GM10266 (cell line): ENCODE results near the gene N4BP2L1.

Experiments
- DNase-seq: peaks from one replicate; pipeline ENCODE4 v3.0.0; 2012; ENCODE audit errors: extremely low spot score
- TF ChIP-seq, protein P1 (sequence below): IDR thresholded peaks from 2 replicates; pipeline ENCODE4 v1.5.1; 2012; ENCODE audit warnings: mild to moderate bottlenecking, low read depth; ENCODE audit not compliant: control insufficient read depth, insufficient read depth; ENCODE audit errors: missing control alignments

N4BP2L1 gene

DNA sequence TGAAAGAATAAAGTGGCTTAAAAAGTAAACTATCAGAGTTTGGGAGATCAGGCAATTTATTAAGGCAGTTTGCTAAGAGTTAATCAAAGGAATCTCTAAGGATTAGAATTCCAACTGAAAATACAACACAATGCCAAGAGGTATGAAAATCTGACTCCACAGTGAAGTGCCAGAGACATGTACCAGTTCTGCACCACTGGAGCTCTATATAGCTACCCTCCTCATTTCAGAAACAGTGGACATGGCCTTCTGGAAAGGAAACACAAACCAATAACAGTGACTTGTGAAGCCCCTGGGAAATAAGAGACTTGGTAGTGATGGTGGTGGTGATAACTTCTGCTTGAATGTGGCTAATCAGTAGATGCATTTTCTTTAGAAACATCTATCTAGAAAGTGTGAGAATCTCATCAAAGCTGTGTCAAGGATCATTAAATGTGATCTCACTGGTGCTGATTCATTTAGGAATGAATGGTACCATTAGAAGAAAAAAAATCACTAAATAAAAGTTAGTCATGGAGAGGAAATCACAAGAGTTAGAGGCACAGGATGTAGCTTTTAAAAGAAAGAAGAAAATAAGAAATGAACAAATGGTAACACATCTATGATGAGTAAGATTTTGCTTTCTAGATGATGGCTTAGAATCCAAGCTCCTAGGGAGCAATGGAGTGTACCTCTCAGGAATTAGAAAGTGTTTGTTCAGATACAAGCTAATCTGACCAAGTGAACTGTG lies 20.1 kb upstream of the N4BP2L1 start:
- no peak for DNase-seq
- TF ChIP-seq, protein P1, sequence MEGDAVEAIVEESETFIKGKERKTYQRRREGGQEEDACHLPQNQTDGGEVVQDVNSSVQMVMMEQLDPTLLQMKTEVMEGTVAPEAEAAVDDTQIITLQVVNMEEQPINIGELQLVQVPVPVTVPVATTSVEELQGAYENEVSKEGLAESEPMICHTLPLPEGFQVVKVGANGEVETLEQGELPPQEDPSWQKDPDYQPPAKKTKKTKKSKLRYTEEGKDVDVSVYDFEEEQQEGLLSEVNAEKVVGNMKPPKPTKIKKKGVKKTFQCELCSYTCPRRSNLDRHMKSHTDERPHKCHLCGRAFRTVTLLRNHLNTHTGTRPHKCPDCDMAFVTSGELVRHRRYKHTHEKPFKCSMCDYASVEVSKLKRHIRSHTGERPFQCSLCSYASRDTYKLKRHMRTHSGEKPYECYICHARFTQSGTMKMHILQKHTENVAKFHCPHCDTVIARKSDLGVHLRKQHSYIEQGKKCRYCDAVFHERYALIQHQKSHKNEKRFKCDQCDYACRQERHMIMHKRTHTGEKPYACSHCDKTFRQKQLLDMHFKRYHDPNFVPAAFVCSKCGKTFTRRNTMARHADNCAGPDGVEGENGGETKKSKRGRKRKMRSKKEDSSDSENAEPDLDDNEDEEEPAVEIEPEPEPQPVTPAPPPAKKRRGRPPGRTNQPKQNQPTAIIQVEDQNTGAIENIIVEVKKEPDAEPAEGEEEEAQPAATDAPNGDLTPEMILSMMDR, result no peak

DNA sequence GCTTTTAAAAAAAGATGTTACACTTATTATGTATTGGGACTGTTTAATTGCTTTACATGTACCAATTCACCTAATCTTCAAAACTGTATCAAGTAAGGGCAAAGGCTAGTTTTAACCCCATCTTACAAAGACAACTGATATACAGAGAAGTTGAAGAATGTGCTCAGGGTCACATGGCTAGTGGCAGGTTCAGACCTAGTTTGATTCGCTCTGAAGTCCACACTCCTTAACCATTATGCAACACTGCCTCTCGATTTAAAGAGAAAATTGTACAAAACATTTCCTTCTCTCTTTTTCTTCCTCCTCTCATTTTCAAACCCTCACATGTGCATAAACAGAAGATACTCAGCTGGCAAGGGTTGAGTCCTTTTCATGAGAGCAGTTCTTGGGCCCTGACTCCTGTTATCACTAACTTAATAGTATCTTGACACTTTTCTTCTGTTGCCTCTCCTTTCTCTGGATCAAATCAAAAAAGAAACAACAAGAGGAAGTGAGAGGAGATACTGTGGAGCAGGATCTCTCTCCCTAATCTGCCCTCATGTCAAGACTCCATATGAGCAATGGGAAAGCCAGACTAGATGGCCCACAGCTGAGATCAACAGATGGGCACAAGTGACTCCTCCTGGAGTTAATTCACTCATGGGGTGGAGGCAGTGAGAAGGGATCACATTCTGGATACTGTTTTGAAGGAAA lies 19.0 kb upstream of the N4BP2L1 start:
- no peak for DNase-seq
- TF ChIP-seq, protein P1, result no peak

DNA sequence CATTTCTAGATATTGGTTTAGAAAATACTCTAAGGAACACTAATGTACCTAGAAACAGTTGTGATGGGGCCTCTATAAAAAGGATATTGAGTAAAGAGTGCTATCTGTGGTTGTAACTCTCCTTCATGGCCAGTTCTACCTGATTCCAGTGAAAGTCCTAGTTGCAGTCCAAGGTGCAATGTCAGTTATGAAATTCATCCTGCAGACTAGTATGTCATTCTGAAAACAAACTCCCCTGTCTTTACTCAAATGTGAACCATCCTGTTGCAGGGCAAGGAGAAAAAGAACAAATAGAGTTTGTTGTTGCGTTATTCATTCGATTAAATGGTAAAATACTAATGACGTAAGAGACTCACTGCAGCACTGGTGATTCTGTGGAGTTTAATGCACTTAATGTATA lies 18.3 kb upstream of the N4BP2L1 start:
- TF ChIP-seq, protein P1, result no peak
- no peak for DNase-seq

DNA sequence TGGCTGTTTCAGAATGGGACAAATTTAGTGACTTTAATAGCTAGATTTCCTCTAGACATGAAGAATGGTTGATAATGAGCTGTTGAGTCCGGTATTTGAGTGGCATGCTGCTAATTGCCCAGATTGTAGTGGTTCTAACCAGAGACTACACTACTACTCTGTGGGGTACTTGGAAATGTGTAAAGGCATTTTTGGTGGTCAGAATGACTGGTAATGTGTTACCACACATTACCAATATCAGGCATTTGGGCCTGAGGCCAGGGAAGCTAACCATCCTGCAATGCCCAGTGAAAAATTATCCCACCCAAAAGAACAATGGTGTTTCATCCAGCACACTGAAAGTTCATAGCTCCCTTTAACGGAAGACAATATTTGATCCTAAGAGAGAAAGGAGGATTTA lies 17.5 kb upstream of the N4BP2L1 start:
- TF ChIP-seq, protein P1, result no peak
- DNase-seq, result no peak

DNA sequence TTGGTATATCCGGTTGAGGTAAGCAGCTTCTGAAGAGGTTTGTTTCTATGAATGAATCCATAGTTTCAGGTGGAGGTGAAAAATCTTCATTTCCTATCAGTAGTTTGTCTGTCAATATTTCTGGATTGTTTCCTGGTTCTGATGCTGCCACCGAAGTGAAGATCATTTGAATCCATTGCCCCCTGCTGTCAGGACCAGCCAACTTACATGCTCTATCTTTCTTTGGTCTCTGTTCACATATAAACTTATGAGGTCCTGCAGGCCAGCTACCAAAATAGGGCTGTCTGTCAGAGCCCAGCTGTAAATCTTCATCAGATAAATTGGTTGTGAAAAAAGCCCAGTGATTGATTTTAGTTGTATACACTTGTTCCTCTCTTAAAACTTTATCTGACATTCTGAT lies 15.2 kb upstream of the N4BP2L1 start:
- TF ChIP-seq, protein P1, result peak; percentile 47
- DNase-seq, result peak; percentile 46

DNA sequence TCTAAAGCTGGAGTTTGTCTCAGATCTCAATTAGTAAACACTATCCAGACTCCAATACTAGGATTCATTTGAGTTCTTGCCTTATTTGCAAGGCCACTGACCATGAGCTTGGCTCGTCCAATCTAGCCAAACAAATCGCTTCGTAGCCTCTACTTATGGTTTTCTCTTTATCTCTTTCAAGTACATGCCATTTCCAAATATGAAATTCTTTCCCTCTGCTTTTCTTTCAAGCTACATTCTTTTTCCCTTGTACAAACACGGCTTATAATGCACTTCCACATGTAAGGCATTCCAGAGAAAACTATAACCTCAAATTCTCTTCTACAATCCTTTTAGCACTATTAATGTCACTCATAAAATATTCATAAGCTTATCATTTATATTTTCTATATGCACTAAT lies 10.9 kb upstream of the N4BP2L1 start:
- DNase-seq, result no peak
- TF ChIP-seq, protein P1, result no peak

DNA sequence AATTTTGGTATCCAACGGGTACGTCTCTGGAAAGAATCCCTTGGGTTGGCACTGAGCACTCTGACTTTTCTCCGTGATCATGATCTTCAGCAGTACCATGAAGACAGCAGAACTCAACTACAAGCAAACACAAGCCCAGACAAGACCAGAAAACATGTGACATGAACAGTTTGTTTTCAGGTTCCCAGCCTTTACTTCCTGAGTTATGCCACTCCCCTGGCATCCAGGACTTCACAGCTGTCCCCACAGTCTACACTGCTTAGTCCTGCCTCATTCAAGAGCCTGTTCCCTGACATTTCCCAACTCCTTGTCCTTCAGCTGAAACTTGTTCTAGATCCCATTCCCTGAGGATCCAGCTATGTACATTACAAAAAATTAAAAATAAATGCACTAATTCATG lies 4.9 kb upstream of the N4BP2L1 start:
- TF ChIP-seq, protein P1, result no peak
- DNase-seq, result no peak
